VCaP (cell line): Measurements from ENCODE around the gene S100A7A.

Experiments
- H3K27ac ChIP-seq: fragments of 450-650 bp; 2 replicates; pipeline ENCODE4 v1.5.1; 2017
- TF ChIP-seq, protein P1 (sequence below): fragments of 450-650 bp; conservative IDR thresholded peaks from 2 replicates; pipeline ENCODE4 v1.5.1; 2017; ENCODE audit warnings: mild to moderate bottlenecking, moderate library complexity

S100A7A gene

DNA sequence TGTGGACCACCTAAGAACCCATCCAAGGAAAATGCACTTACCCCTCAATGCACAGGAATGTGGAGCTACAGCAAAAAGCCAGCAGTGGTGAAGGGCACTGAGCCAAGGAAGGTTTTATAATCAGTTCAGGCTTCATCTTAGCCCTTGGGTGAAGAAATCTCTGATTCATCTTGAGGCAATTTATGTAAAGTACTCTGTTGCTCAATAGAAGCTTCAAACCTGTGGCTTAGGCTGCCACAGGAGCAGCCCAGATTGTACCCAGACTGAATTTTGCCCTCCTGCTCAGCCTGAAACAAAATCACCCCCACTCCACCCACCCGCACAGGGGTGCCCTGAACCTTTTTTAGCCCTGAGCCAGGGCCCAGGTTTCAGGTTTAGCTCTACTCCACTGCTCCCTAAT is 40.8 kb upstream of the S100A7A start, which contains the start of gene S100A12:
Gene S100A12, minus strand, starts transcription at position 111 of the 400 bp plus-strand sequence. CDS start 1,029 bp downstream, outside the sequence.
- no peak within 1 kb of the TSS for H3K27ac ChIP-seq
- TF ChIP-seq, protein P1, sequence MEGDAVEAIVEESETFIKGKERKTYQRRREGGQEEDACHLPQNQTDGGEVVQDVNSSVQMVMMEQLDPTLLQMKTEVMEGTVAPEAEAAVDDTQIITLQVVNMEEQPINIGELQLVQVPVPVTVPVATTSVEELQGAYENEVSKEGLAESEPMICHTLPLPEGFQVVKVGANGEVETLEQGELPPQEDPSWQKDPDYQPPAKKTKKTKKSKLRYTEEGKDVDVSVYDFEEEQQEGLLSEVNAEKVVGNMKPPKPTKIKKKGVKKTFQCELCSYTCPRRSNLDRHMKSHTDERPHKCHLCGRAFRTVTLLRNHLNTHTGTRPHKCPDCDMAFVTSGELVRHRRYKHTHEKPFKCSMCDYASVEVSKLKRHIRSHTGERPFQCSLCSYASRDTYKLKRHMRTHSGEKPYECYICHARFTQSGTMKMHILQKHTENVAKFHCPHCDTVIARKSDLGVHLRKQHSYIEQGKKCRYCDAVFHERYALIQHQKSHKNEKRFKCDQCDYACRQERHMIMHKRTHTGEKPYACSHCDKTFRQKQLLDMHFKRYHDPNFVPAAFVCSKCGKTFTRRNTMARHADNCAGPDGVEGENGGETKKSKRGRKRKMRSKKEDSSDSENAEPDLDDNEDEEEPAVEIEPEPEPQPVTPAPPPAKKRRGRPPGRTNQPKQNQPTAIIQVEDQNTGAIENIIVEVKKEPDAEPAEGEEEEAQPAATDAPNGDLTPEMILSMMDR, result no peak

DNA sequence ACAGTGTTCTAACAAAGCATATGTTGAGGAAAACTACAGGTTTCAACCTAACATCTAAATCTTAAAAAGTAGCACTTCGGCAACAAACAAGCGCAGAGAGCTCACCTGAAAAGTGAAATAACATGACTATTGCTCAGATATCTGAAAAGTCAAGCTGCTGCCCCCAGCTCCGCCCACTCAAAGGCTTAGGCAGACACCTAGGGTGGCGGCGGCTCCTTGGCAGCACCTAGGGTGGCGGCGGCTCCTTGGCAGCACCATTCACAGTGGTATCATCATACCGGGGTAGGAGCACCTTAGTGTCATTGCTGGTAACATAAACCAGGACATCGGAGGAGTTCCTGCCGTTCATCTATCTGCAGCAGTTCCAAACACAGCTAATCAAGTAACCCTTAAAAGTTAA is 36.7 kb upstream of the S100A7A start:
- no peak overlapping the region for H3K27ac ChIP-seq
- TF ChIP-seq, protein P1, result no peak

DNA sequence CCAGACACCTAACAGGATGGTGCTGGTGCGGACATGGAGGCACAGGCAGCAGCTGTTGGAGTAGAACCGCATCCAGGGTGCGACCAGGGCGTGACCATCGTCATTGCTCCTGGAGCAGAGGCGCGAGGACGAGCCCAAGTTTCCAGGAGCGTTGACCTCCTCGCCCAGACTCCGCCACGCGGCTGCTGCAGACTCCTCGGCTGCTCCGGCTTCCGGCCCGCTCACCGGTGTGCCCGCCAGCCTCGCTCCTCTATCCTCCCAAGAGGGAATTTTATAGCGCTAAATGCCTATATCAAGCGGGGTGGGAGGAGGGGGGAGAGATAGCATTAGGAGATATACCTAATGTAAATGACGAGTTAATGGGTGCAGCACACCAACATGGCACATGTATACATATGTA is 35.6 kb upstream of the S100A7A start:
- no peak overlapping the region for H3K27ac ChIP-seq
- TF ChIP-seq, protein P1, result no peak

DNA sequence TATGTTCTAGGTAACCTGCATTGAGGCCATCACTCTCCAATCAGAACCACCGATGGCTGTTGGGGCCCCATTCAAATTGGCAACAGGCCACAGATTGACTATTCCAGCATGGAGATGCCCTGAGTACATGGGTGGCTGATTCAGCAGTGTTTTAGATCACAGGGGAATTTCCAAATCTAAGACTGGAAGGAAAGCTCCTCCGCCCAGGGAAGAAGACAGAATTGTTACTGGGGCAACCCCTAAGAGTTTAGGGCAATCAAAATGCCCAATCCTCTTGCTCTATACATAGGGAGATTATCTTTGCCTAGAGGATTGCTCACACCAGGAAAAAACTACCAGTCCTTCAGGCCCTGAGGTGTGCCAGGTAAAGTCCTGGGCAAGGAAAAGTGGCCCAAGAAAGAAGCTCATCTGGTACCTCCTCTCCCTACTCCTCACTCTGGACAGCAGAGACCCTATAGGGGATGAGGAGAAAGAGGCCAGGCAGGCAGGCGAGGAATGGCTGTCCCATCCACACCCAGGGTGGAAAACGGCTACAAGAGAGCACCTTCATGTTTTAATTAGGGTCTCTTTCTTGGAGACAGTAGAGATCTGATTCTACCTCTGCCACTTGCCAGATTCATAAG is 31.3 kb upstream of the S100A7A start:
- H3K27ac ChIP-seq, result no peak overlapping the region
- TF ChIP-seq, protein P1, result no peak

DNA sequence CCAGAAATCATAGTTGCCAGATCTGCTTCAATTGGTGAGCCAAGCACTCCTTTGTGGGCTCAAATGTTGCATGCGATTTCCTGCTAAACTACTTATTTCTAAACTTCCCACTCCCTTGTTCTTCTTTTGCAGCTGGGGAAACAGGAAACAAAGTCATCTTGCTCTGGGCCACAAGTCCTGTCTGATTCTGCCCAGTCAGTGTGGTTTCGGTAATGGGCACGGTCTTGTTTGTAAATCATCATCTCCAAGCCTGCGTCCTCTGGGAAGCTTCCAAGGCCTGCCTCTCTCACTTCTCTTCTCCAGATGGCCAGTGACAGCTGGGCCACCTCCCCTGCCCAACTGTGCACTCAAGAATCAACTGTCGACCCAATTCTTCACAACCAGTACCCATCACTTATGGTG is 29.8 kb upstream of the S100A7A start:
- H3K27ac ChIP-seq, result no peak overlapping the region
- TF ChIP-seq, protein P1, result no peak

DNA sequence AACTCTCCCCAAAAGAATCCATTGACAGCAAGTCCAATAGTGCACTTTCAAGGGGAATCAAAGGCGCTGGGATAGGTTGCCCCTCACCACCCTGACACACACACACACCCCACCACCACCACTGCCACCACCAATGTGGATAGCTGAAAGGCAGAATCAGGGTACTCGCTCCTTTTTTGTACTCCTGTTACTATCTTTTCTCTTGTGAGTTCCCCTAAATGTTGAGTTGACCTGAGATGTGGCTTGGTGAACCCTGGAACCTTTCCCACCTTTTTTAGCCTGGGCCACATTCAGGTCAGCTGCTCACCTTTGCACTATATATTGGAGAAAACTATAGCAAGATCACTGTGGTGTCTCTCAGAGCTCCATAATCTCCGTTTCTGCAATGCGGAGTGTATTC is 29.3 kb upstream of the S100A7A start:
- H3K27ac ChIP-seq, result no peak overlapping the region
- TF ChIP-seq, protein P1, result no peak

DNA sequence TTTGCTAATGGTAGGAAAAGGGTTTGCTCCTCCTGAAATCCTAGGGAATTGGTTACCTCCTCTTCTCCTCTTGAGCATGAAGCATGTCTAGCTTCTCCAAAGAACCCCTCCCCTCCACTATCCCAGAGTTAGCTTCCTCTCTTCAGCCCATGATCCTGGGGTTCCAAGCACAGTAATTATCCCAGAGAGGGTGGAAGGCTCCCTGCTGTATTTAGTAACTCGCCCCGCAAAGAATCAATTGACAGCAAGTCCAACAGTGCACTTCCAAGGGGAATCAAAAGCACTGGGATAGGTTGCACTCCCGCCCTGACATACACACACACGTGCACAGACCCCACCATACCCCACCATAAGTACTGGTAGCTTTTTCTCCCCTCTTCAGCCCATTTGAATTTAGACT is 28.5 kb upstream of the S100A7A start:
- no peak overlapping the region for H3K27ac ChIP-seq
- TF ChIP-seq, protein P1, result no peak
